GM20000 (cell line): Measurements from ENCODE around the gene TM9SF4.

ENCODE experiments used
- DNase-seq: peaks from one replicate; pipeline ENCODE4 v3.0.0; 2012; ENCODE audit warnings: low spot score
- TF ChIP-seq, protein P1 (sequence below): IDR thresholded peaks from 2 replicates; pipeline ENCODE4 v1.5.1; 2012; ENCODE audit warnings: mild to moderate bottlenecking, control low read depth; ENCODE audit errors: extremely low read depth, missing control alignments

TM9SF4 gene

DNA sequence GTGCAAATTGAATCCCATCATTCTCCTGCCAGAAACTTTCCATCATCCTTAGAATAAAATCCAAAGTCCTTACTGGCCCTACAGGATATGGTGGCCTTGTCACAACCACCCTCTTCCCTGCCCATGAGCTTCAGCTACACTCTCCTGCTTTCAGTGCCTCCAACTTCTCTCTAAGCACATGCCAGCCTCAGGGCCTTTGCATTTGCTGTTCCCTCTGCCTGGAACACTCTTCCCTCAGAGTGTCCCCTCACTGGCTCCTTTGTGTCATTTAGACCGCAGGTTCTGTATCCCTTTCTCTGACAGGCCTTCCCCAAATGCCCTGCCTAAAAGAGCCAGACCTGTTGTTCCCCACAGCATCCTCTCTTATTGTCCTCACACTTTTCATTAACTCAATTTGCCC, 39.2 kb upstream of the TM9SF4 start:
- TF ChIP-seq, protein P1, sequence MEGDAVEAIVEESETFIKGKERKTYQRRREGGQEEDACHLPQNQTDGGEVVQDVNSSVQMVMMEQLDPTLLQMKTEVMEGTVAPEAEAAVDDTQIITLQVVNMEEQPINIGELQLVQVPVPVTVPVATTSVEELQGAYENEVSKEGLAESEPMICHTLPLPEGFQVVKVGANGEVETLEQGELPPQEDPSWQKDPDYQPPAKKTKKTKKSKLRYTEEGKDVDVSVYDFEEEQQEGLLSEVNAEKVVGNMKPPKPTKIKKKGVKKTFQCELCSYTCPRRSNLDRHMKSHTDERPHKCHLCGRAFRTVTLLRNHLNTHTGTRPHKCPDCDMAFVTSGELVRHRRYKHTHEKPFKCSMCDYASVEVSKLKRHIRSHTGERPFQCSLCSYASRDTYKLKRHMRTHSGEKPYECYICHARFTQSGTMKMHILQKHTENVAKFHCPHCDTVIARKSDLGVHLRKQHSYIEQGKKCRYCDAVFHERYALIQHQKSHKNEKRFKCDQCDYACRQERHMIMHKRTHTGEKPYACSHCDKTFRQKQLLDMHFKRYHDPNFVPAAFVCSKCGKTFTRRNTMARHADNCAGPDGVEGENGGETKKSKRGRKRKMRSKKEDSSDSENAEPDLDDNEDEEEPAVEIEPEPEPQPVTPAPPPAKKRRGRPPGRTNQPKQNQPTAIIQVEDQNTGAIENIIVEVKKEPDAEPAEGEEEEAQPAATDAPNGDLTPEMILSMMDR: no peak
- no peak for DNase-seq

DNA sequence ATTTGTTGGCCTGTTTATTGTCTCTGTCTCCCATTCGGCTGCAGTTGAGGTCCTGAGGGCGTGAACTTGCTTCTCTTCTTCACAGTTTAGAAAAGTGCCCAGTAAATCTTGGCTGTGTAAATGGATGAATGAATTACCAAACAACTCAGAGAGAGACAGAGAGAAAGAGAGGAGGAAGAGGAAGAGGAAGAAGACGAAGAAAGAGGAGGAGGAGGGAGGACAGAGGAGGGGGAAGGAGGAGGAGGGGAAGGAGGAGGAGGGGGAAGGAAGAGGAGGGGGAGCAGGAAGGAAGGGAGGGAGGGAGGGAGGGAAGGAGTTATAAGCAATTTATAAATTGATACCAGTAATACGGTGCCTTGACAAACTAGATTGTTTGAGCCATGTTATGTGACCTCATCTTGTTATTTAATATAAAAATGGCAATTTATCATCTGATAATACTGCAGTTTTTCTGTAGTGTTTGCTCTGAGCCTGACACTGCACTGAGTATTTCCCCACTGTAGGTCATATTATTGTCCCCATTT, 38.8 kb upstream of the TM9SF4 start:
- DNase-seq: no peak
- TF ChIP-seq, protein P1: no peak

DNA sequence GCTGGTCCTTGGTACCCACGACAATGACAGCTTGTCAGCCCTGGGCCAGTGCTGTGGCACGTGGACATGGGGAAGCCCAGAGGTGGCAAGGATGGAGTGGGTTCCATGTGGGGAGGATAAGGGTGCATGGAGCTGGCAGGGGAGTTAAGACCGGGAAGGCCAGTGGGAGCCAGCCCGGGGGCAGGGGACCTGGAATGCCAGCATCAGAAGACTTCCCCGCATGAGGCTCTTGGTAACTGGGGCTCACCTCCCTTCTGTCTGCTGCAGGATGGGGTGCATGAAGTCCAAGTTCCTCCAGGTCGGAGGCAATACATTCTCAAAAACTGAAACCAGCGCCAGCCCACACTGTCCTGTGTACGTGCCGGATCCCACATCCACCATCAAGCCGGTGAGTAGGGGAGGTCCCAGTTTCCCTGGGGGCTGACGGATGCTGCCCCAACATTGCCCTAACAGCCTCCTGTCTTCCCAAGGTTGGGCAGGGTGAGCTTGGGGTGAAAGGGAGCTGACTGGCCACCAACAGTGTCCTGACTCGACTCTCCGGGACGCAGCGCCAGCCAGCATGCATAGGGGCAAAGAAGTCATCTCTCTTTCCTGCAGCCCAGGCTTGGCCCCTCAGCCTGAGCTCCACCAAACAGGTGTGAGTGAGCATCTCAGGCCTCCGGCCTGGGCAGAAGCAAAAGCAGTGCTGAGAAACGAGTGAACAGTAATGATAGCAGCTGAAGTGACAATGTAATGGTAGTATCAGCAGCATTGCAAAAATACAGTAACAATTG, 37.9 kb upstream of the TM9SF4 start:
- TF ChIP-seq, protein P1: no peak
- no peak for DNase-seq

DNA sequence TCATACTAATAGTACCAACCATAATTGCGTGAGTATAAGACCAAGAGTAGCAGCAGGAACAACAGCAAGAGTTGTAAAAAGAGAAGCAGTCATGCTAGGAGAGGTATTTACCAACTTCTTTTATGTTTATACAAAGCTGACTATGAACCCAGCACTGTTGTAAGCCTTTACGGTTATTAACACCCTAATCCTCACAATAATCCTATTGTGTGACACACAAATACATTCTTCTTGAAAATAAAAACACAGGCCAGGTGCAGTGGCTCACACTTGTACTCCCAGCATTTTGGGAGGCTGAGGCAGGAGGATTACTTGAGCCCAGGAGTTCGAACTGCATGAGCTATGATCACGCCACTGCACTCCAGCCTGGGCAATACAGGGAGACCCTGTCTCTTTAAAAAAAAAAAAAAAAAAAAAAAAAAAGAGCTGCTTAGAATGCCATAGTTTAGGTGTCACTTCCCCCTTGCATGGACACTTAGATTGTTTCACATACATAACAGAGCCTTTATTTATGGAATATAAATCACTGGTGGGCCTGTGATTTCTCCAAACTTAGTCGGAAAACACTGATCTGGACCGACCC, 37.3 kb upstream of the TM9SF4 start:
- TF ChIP-seq, protein P1: no peak
- no peak for DNase-seq

DNA sequence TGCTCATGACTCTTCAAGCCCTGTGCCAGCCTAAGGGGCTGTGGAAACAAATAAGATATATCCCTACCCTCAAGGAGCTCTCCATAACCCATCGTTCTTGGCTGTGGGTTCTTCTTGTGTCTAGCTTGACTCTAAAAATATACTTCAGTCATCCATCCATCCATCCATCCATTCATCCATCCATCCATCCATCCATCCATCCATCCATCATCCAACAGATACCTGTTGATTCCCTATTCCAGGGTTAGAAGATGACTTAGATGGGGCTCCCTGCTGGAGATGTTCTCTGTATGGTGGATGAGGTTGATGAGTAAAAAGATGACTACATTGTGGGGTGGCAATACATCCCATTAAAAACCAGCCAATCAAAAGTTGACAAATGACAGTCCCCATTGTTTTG, 34.0 kb upstream of the TM9SF4 start:
- DNase-seq: no peak
- TF ChIP-seq, protein P1: no peak

DNA sequence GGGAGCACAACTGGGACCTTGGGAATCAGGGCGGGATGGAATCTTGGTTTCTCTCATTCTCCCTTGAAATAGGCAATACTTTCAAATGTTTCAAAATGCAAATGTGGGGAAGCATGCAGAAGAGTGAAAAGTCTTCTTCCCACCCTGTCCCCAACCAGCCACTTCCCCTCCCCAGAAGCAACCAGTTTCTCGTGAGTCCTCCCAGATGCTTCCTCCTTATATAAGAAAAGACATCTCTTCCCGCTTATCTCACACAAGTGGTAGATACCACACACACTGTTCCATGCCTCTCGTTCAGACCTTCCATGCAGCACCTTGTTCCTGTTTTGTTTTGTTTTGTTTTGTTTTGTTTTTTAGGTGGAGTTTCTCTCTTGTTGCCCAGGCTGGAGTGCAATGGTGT, 32.3 kb upstream of the TM9SF4 start:
- no peak for DNase-seq
- TF ChIP-seq, protein P1: no peak

GRCh38 chr20:32078322-32078721, 31.2 kb upstream of the TM9SF4 start:
- TF ChIP-seq, protein P1: no peak
- DNase-seq: no peak
